H9 (cell line): ENCODE results near the gene DCHS1. TPM values are rescaled to one million over a fixed set of nuclear protein-coding genes. Genes with fewer than 3 reads are reported as not detected.

Experiments used
- DNase-seq: peaks from one replicate; pipeline ENCODE4 v3.0.0-alpha.2; 2017
- H2AFZ ChIP-seq: one replicate; pipeline ENCODE4 v1.6.1; 2013; ENCODE audit warnings: mild to moderate bottlenecking, low read length, control low read depth, moderate library complexity
- H2AK5ac ChIP-seq: 2 replicates; pipeline ENCODE4 v1.6.1; 2013; ENCODE audit warnings: low read length, control low read depth, mixed read lengths; ENCODE audit not compliant: insufficient read length
- H2BK120ac ChIP-seq: one replicate; pipeline ENCODE4 v1.6.1; 2013; ENCODE audit warnings: low read depth, mild to moderate bottlenecking, low read length, control low read depth, inconsistent platforms; ENCODE audit not compliant: poor library complexity, severe bottlenecking
- H2BK12ac ChIP-seq: 2 replicates; pipeline ENCODE4 v1.6.1; 2013; ENCODE audit warnings: low read length, control low read depth, mixed read lengths, low read depth; ENCODE audit not compliant: insufficient read length
- H2BK15ac ChIP-seq: 2 replicates; pipeline ENCODE4 v1.6.1; 2013; ENCODE audit warnings: low read depth, low read length, control low read depth
- H2BK20ac ChIP-seq: one replicate; pipeline ENCODE4 v1.6.1; 2013; ENCODE audit warnings: low read depth, mild to moderate bottlenecking, low read length, control low read depth, inconsistent platforms; ENCODE audit not compliant: poor library complexity, severe bottlenecking
- H2BK5ac ChIP-seq: 2 replicates; pipeline ENCODE4 v1.6.1; 2013; ENCODE audit warnings: low read length, control low read depth, mixed read lengths; ENCODE audit not compliant: insufficient read length
- H3K14ac ChIP-seq: 2 replicates; pipeline ENCODE4 v1.6.1; 2013; ENCODE audit warnings: low read length, control low read depth; ENCODE audit not compliant: insufficient read depth
- H3K18ac ChIP-seq: 2 replicates; pipeline ENCODE4 v1.6.1; 2013; ENCODE audit warnings: low read depth, mild to moderate bottlenecking, mixed read lengths, low read length, control low read depth; ENCODE audit not compliant: insufficient read length
- H3K23ac ChIP-seq: 2 replicates; pipeline ENCODE4 v1.6.1; 2013; ENCODE audit warnings: low read length, control low read depth, mixed read lengths, low read depth; ENCODE audit not compliant: insufficient read length
- H3K23me2 ChIP-seq: 2 replicates; pipeline ENCODE4 v1.6.1; 2013; ENCODE audit warnings: low read depth, mild to moderate bottlenecking, mixed read lengths, low read length, control low read depth; ENCODE audit not compliant: insufficient read length, poor library complexity, severe bottlenecking
- H3K27ac ChIP-seq: 2 replicates; pipeline ENCODE4 v1.5.1; 2013; ENCODE audit warnings: low read length, control low read depth, mixed read lengths, low read depth; ENCODE audit not compliant: insufficient read length
- H3K27me3 ChIP-seq: 2 replicates; pipeline ENCODE4 v1.6.1; 2013; ENCODE audit warnings: low read length, control low read depth, inconsistent platforms; ENCODE audit not compliant: insufficient read depth
- H3K4ac ChIP-seq: 2 replicates; pipeline ENCODE4 v1.6.1; 2013; ENCODE audit warnings: low read depth, mild to moderate bottlenecking, control low read depth, inconsistent platforms, low read length, moderate library complexity
- H3K4me1 ChIP-seq: 2 replicates; pipeline ENCODE4 v1.6.1; 2013; ENCODE audit warnings: low read length, control low read depth, inconsistent platforms; ENCODE audit not compliant: insufficient read depth
- H3K4me2 ChIP-seq: 2 replicates; pipeline ENCODE4 v1.6.1; 2013; ENCODE audit warnings: low read length, control low read depth, mixed read lengths; ENCODE audit not compliant: insufficient read length, insufficient read depth
- H3K56ac ChIP-seq: 2 replicates; pipeline ENCODE4 v1.6.1; 2013; ENCODE audit warnings: low read depth, mild to moderate bottlenecking, mixed read lengths, low read length, control low read depth; ENCODE audit not compliant: insufficient read length
- H3K79me1 ChIP-seq: 2 replicates; pipeline ENCODE4 v1.6.1; 2013; ENCODE audit warnings: low read depth, mild to moderate bottlenecking, moderate library complexity, low read length, control low read depth, inconsistent platforms; ENCODE audit not compliant: insufficient read depth, poor library complexity, severe bottlenecking
- H3K79me2 ChIP-seq: 2 replicates; pipeline ENCODE4 v1.6.1; 2013; ENCODE audit warnings: low read length, control low read depth, inconsistent platforms; ENCODE audit not compliant: insufficient read depth
- H3K9ac ChIP-seq: 2 replicates; pipeline ENCODE4 v1.6.1; 2013; ENCODE audit warnings: low read length, control low read depth, mixed read lengths; ENCODE audit not compliant: insufficient read length; ENCODE audit errors: extremely low read depth
- H3K9me3 ChIP-seq: one replicate; pipeline ENCODE4 v1.6.1; 2013; ENCODE audit warnings: low read depth, low read length, inconsistent platforms; ENCODE audit not compliant: control insufficient read depth
- H3T11ph ChIP-seq: one replicate; pipeline ENCODE4 v1.6.1; 2013; ENCODE audit warnings: mild to moderate bottlenecking, low read length, control low read depth, inconsistent platforms
- H4K20me1 ChIP-seq: one replicate; pipeline ENCODE4 v1.6.1; 2013; ENCODE audit not compliant: control insufficient read depth, insufficient read length, insufficient read depth
- H4K5ac ChIP-seq: 2 replicates; pipeline ENCODE4 v1.6.1; 2013; ENCODE audit warnings: low read depth, mild to moderate bottlenecking, mixed read lengths, low read length, control low read depth; ENCODE audit not compliant: insufficient read length
- H4K8ac ChIP-seq: replicated peaks from 2 replicates; pipeline ENCODE4 v1.6.1; 2013; ENCODE audit warnings: low read length, control low read depth, mixed read lengths, low read depth; ENCODE audit not compliant: insufficient read length
- H4K91ac ChIP-seq: 2 replicates; pipeline ENCODE4 v1.6.1; 2013; ENCODE audit warnings: low read depth, mild to moderate bottlenecking, moderate library complexity, mixed read lengths, low read length, control low read depth; ENCODE audit not compliant: insufficient read length
- H3K27ac Mint-ChIP-seq, 3 experiments: 2 replicates in 2 of 3; 3 replicates in 1 of 3; pipeline ENCODE4 v1.8.0; 2020 to 2021; ENCODE audit warnings: mixed read lengths in 3 of 3, mild to moderate bottlenecking in 1 of 3, moderate library complexity in 1 of 3
- H3K27me3 Mint-ChIP-seq: 2 replicates; pipeline ENCODE4 v1.8.0; 2021; ENCODE audit warnings: low read depth, mild to moderate bottlenecking, moderate library complexity, mixed read lengths
- H3K36me3 Mint-ChIP-seq, 3 experiments: 2 replicates in 2 of 3; 3 replicates in 1 of 3; pipeline ENCODE4 v1.8.0; 2020 to 2021; ENCODE audit warnings: low read depth in 3 of 3, mixed read lengths in 3 of 3; ENCODE audit not compliant: insufficient read depth in 1 of 3
- H3K4me1 Mint-ChIP-seq, 2 experiments: 2 replicates each; pipeline ENCODE4 v1.8.0; 2020; ENCODE audit warnings: mixed read lengths in 2 of 2
- H3K4me3 Mint-ChIP-seq, 2 experiments: 2 replicates in 1 of 2; 3 replicates in 1 of 2; pipeline ENCODE4 v1.8.0; 2020 to 2021; ENCODE audit warnings: mild to moderate bottlenecking in 2 of 2, mixed read lengths in 2 of 2, moderate library complexity in 1 of 2
- H3K9me3 Mint-ChIP-seq, 2 experiments: 2 replicates in 1 of 2; 3 replicates in 1 of 2; pipeline ENCODE4 v1.8.0; 2020; ENCODE audit warnings: mild to moderate bottlenecking in 2 of 2, mixed read lengths in 2 of 2, moderate library complexity in 1 of 2
- CTCF ChIP-seq: fragments of 200-600 bp; sonication (generic); conservative IDR thresholded peaks from 3 replicates; pipeline ENCODE4 v1.8.0; 2021; ENCODE audit warnings: antibody characterized with exemption, mild to moderate bottlenecking
- total RNA-seq: library from RNA; stranded (reverse); gene quantifications from 2 replicates; pipeline ENCODE4 v1.2.1, GENCODE V29; 2021

The DCHS1 gene
- total RNA-seq, 1 experiment from 2014 or later = 12.5 TPM

GRCh38 chr11:6650104-6650503 is 5.5 kb downstream of the DCHS1 start:
- H3K4me3 Mint-ChIP-seq = no peak overlapping the region
- Histone ChIP-seq H2BK5ac (no peak overlapping the region), H3K27me3 (peaks cover 10% of the 10 kb centered on the region; the same call in 1 of the 2 replicates), H3T11ph (no peak overlapping the region), H3K79me1 (no peaks in the 10 kb centered on the region), H3K56ac (no peak overlapping the region), H3K9me3 (no peaks in the 10 kb centered on the region), H2BK120ac (no peak overlapping the region), H3K79me2 (no peaks in the 10 kb centered on the region), H3K14ac (no peak overlapping the region), H2BK12ac (no peak overlapping the region), H4K20me1 (no peaks in the 10 kb centered on the region), H3K4me1 (peaks cover 2% of the 10 kb centered on the region; the same call in 1 of the 2 replicates), H4K8ac (no peak overlapping the region), H4K5ac (no peak overlapping the region), H3K27ac (no peak overlapping the region), H2AFZ (no peak overlapping the region), H3K4ac (no peak overlapping the region), H3K23ac (no peak overlapping the region), H3K23me2 (no peaks in the 10 kb centered on the region), H3K4me2 (no peak overlapping the region), H4K91ac (no peak overlapping the region), H3K9ac (no peak overlapping the region), H2AK5ac (no peak overlapping the region), H2BK15ac (no peak overlapping the region), H2BK20ac (no peak overlapping the region), H3K18ac (no peak overlapping the region)
- H3K4me1 Mint-ChIP-seq = no peaks in the 10 kb centered on the region
- H3K27ac Mint-ChIP-seq = no peak overlapping the region
- no peaks in the 10 kb centered on the region for H3K9me3 Mint-ChIP-seq
- TF ChIP-seq CTCF = no peak
- H3K36me3 Mint-ChIP-seq = no peaks in the 10 kb centered on the region
- 0 out of 2 replicates have a peak, but pooled peaks cover under 1% of the 10 kb centered on the region for H3K27me3 Mint-ChIP-seq
- DNase-seq = no peak
